Endometrial microvascular endothelial cells (primary cell): Measurements from ENCODE around the gene GPR146. TPM values are rescaled to one million over a fixed set of nuclear protein-coding genes. Genes with fewer than 3 reads are reported as not detected.

ENCODE experiments used
- in situ Hi-C: cut with HindIII; loops from 2 replicates; pipeline ENCODE4 v1.10.0; 2017; ENCODE audit warnings: low sequenced_read_pairs, low pct_unique_long_range_greater_than_20kb; ENCODE audit errors: inconsistent ontology term
- total RNA-seq: library from RNA; depleted of rRNA; stranded (reverse); fragments of >200 nt; gene quantifications from one replicate; pipeline ENCODE4 v1.2.3, GENCODE V29; 2015; ENCODE audit errors: inconsistent ontology term

The GPR146 gene
- total RNA-seq, 1 donor from 2014 or later, result 5.2 TPM

DNA sequence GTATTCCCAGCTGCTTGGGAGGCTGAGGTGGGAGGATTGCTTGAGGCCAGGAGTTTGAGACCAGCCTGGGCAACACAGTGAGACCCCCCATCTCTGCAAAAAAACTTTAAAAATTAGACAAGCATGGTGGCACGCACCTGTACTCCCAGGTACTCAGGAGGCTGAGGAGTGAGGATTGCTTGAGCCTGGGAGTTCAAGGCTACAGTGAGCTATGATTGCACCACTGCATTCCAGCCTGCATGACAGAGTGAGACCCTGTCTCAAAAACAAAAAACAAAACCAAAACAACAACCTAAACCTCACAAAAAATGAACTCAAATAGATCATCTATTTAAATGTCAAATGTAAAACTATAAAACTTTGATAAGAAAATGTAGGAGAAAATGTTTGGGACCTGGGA lies 4.1 kb upstream of the GPR146 start:
- in situ Hi-C loops, result loop anchor here (10.0 kb wide), 1 partner anchor 65 kb away; the partner anchor contains the start of gene COX19

DNA sequence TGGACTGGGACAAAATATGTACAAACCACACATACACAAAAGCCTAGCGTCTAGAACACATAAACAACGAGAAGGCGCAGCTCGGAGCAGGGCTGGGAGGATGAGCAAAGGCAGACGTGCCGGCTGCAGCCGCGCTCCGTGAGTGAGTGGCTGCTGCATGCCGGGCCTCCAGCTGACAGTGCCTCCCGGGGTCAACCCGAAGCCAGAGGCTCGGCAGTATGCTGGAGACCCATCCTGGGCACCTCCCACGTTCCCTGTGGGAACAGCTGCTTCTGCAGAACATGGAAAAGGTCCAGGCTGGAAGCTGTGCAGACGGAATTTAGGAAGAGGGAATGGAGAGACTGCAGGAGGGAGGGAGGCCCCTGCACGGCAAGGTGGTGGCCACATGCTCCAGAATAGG lies 3.6 kb upstream of the GPR146 start:
- in situ Hi-C loops, result loop anchor here (10.0 kb wide), 1 partner anchor 66 kb away; the partner anchor contains the start of gene COX19

DNA sequence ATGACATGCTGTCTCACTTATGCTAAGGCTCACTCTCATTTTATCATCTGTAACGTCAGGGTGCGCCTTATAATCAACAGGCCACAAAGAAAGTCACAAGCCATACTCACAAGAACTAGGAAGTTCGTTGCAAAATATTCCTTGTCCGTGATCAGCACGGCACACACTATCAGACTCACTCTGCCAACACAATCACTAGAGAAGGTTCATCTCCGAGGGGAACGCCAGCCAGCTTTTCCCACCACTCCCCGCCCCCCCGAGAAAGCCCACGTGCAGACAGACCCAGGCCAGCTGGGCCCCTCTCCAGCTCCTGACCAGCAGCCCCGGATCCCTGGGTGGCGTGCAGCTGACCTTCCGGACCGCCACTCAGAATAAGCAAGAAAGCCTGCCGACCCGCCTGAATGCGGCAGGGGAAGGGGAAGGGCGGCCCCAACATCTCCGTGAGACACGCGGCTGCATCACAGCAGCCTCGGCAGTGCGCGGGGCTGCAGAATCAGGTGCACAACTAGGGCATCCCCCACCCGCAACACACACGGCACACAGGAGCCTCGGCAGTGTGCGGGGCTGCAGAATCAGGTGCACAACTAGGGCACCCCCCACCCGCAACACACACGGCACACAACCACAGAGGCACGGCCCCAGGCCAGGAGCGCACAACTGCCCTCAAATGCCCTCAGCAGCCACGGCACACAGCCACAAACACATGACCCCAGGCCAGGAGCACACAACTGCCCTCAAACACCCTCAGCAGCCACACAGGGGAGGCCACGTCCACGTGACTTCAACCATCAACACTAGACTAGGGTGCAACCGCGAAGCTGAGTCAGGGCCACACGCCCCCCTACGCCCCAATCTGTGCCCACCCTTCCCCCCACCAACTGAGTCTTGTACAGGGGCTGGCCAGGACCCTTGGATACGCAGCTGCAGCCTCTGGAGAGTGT lies 2.5 kb upstream of the GPR146 start:
- in situ Hi-C loops, result loop anchor here (10.0 kb wide), 1 partner anchor 67 kb away; the partner anchor contains the start of gene COX19

DNA sequence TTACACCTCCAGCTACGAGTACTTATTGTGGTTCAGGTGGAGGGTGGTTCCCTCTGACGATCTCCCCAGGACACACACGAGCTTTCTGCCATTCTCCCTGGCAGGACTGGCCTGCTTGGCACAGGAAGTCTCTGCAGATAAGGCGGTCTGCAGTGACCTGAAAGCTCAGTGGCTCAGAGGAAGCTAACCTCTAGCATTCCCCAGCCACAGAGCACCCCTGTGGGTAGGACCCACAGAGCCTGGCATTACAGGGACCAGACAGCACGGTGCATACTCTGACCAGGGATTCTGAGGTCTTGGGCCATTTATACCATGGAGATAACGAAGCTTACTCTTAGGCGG lies 1.9 kb upstream of the GPR146 start:
- in situ Hi-C loops, result loop anchor here (10.0 kb wide), 1 partner anchor 68 kb away; the partner anchor contains the start of gene COX19

DNA sequence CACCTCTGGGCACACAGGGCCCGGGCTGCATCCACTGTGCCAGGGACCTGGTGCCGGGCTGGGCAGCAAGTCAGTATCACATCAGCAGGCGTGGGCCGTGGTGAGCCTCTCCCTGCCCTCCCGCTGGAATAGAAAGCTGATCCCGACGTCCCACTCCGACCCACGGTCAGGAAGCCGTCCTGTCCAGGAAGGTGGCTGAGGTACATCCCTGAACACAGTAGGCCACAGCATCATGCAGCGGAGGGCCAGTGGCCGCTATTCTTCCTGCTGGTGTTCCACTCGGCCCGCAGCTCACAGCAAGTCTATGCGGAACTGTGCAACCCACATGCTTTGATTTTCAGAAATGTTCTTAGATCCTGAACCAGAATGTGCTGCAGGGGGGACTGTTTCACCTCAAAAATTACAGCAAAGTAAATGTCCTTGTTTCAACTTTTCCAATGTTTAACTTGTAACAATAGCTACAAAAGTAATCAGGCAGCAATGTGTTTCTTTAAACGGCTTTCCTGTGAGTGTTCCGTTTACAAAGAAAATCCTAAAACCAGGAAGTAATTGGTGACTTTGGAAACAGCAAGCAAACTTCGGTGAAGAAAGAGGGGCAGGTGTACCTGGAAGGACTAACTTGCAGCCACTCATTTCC lies 676 bp upstream of the GPR146 start:
- in situ Hi-C loops, result loop anchor here (10.0 kb wide), 1 partner anchor 69 kb away; the partner anchor contains the start of gene COX19

DNA sequence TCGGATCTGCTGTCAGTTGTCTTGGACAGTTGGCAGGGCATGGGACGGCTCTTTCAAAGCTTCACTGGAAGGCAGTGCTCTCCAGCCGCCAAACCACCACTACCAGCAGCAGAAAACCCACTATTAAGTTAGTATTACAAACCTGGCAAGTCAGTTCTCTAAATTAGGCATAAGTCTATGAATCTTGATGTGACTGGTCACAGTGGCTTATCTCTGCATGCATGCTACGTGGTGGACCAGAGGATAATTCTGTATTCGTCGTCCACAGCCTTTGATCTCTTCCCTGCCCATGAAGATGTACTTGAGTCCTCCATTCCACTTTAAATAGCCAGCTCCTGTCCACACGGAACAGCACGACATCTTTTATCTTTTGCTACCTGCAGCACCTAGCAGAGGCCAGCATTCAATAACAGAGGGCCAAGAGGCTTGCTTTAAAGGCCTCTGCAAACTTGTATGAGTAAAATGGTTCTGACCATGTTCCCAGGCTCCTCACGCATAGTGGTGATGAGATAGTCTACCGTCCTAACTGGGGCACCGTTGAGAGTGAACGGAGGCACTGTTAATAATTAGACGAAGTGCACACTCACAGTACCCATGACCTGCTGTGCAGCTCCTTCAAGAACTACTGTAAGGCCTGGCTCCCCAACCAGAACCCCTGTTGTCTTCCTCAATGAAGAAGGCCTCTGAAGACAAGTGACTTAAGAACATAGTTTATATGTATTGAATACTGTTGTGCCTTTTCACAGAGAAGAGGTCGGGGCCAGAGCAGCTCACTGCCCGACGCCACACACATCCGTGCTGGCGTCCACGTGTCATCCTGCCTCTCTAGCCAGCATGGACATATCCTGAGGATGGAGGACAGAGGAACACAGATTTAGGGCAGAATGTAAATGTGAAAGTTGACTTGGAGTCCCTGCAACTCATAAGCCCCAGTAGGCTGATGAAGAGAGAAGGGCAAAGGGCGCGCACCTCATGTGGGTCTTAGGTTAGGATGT lies 1.0 kb downstream of the GPR146 start:
- in situ Hi-C loops, result loop anchor here (10.0 kb wide), 1 partner anchor 71 kb away; the partner anchor contains the start of gene COX19

DNA sequence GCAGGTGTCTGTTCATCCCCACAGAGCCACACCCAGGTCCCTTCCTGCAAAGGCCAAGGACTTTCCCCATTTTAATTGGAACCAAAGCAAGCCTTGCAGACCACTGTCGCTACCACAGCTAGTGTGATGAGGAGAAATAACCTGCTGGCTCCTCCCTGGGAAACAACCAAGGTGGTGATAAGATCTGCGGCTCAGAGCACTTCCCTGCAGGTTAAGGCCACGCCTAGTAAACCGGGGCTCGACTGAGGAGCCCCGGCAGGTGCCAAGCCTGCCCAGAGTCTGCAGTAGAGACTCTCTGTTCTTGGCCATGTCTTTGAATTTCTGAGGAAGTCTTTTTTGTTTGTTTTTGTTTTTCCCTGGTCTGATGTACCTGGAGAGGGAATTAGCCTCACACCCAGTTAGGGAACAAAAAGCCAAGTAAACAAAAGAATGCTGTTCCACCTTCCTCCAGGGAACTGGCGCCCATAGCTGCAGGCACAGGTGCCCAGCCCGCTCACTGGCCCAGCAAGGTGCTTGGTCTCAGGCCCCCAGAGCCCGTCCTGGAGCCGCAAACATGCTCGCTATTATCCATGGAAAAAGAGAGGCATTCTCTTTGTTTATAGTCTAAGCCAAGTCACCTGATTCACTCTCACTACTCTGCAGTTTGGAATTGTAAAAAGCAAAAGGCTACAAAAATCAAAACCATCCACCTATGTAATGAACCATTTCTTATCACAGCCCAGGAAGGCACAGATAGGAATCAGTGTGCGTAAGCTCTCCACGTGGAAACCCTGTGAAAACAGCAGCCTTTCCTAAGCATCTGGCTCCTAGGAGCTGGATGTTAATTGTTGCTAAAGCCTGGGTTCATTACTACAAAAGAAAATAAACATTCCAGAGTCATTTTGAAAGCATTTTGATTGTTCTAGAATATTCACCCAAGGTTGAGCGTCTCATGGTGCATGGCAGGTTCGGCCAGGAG lies 2.7 kb downstream of the GPR146 start:
- in situ Hi-C loops, result loop anchor here (10.0 kb wide), 1 partner anchor 72 kb away; the partner anchor contains the start of gene COX19

DNA sequence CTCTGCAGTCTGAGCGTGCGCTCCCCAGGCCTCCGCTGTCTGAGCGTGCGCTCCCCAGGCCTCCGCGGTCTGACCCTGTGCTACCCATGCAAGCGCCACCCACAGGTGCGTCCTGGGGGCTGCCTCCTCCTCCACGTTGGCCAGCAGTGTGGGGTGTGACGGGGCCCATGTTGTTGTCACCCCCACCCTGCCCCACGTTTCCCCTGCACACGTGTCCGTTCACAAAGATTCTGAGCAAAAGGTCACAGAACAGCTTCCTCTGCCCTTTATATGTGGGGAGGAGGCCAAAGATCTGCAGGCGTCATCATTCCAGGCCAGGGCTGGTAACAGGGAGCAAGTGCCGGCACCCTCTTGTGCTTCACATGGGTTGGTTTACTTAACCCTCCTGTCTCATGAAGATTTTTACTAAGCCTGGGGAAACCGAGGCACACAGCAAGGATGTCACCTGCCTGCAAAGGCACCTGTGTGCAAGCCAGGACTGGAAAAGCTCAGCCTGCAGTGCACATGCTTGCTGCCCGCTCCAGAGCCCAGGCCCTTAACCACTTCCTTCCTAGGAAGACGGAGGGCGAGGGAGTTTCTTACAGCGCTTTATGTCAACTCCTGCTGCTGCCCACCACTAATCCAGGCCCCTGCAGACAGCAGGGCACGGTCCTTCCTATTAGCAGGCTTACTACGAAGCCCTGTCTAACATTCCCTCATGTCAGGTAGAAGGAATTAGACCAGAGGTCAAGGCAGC lies 4.8 kb downstream of the GPR146 start:
- in situ Hi-C loops, result loop anchor here (10.0 kb wide), 1 partner anchor 74 kb away; the partner anchor contains the start of gene COX19

DNA sequence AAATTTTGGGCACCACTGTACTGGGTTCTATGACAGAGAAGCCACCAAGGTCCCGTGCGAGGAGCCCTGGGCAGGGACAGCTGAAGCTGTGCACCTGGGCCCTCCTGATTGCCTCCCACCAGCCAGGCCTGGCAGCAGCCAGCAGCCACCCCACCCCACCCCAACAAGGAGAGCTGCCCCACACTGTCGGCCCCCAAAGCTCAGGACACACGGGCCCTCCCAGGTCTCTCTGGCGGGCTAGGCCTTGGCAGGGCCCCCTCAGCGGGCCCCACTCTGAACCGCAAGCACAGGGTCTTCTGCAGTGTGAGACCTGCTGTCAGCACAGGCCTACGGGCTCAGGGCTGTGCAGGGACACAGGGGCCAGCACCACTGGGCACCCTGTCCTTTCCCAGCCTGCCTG lies 5.5 kb downstream of the GPR146 start:
- in situ Hi-C loops, result loop anchor here (10.0 kb wide), 1 partner anchor 75 kb away; the partner anchor contains the start of gene COX19

DNA sequence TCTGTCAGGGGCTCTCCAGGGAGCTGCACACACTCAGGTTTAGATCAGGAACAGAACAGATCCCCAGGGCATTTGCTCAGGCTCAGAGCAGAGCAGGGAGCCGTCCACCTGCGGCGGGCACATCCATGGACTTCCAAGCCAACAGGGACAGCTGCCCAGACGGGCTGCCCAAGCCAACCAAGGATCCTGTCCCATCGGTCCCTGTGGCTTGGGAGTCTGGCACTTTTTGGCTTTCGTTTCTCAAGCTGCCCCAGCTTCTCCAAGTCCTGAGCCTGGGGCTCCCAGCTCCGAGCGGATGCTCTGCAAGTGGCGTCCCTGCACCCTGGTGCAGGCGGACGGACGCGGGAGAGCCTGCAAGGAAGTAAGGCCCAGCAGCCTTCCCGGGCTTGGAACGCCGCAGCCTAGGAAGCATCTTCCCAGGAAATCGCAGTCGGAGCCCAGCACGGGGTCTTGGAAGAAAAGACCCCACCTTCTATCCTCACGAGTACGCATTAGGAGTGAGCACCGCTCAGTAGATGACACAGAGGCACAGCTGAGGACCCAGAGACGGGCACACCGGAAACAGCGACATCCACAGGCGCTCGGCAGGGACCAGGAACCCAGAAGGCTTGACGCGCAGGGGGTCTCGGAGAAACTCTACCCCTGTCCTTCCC lies 6.0 kb downstream of the GPR146 start:
- in situ Hi-C loops, result no loop called here

DNA sequence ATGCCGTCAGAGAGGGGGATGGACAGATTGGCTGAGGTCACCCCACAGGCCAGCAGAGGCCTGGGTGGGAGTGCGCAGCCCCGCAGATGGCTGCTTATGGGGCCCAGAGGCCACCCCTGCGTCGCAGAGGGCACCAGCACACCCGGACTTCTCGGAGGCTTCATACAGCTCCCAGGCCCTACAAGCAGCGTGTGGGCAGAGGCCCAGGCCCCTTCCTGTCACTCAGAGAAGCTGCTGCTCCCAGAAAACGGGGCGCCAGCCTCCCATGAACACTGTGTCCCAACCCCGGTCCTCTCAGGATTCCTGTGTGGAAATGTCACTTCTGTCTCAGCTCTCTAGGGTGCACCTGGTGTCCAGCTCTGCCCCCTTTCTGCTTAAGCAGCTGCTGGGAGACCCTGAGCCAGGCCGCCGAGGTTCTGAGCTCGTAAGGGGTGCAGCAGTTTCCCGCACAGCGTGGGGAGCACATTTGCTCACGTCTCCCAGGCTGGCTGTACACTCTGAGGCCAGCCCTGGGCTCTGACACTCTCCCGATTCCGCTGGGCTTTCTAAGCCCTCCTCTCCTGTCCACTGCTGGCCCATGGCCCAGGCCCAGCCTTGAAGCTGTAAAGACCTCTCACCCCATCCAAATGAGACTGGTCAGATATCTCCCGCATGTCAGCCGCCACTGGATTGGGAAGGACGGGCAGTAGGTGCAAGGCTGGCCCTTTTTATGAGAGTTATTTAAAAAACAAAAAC lies 6.8 kb downstream of the GPR146 start:
- in situ Hi-C loops, result no loop called here

DNA sequence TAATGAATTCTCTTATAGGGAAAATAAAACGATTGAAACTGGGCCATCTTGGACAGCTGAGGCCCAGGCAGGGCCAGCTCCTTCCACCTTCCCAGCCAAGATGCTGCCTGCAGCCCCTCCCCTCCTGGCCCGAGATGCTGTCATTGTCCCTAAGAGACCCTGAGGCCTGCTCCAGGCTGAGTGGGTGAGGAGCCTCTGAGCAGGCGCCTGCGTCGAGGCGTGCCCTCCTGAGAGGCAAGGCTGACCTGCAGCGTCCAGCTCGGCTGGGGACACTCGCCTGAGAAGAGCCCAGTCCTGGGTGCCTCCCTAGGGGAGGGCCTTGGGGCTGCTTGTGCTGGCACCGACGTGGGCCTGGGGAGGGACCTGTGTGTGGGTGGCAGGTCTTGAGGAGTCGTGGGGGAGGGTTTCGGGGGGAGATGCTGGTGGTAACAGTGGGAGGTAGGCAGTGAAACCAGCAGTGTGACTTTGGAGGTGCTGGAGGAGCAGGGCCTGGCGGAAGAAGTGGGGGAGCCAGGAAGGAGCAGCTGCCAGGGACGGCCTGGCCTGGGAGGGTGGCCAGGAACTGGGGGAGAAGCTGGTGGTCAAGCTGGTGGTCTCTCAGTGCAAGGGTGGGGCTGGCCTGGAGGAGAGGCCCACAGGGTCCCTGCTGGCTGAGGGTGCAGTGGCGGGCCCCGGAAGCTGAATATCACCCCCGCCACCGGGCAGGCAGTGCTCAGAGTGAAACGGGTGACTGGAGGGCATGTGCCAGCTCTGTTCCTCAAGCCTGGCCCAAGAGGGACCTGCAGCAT lies 7.9 kb downstream of the GPR146 start:
- in situ Hi-C loops, result no loop called here

DNA sequence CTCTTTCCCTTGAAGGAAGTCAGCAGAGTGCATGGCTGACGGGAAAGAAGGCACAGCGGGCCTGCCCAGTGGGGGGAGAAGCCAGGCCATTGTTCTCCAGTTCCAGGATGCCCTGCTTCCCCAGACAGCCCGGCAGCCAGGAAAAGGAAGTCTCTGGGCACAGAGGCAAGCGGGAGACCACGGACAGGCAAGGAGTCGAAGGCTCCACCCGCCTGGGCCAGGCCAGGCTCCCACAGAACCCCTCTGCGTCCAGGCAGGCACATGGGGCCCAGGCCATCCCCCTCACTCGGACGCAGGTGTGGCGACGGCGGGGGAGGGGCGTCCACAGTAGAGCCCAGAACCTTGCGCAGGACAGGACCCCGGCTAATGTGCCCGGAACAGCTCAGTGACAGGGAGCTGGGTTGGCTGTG lies 8.7 kb downstream of the GPR146 start:
- in situ Hi-C loops, result no loop called here

DNA sequence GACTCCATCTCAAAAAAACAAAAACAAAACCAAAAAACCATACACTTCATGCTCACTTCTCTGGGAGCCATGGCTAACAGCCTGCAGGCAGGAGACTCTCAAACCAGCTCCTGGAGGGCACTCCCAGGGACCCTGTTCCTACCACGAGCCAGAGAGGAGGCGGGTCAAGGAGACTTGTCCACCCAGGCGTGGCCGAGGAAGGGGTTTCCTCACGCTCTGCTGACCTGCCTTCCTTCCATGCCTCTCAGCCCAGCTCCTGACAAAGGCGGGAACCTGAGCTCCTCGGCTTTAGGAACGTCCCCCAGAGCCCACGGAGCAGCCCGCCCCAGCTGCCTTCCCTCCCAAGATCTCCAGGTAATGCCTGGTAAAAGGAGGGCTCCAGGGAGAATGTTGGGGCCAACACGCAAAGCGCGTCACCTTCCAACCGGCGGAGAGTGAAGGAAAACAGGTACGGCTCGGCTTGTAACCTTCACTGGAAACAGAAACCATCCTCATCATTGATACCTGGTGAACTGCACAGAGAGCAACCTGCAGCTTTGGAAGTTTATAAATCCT lies 9.5 kb downstream of the GPR146 start:
- in situ Hi-C loops, result no loop called here

DNA sequence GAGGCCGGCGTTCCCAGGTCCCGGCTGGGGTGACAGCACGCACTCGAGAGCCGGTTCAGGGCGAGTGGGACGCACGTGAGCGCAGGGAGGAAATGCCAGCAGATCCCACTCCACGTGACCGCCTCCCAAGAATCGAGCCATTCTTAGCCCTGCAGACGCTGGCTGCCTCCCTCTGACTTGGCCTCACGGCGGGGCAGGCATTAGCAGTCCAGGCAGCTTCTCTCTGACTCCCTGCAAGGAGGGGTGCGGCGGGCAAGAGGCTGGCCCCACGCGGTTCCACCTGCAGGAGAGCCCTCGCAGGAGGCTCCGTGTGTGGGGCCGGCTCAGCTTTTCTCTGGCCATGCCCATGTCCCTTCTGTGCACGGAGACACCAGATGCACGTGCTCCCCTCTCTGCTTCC lies 10.1 kb downstream of the GPR146 start:
- in situ Hi-C loops, result no loop called here
